Measurements from ENCODE around the gene CTXND2. TPM values are rescaled to one million over a fixed set of nuclear protein-coding genes. Genes with fewer than 3 reads are reported as not detected.
"Not testable (repeated sequence)": the region's sequence is repeated elsewhere in the genome, so short reads cannot be mapped to it uniquely, and the experiment has no call there.

CTXND2 gene
- polyA plus RNA-seq, 1 of the 3 experiments (the other 2 are of a cell fraction): not detected

- TF ChIP-seq YY1 (IDR thresholded peaks at IDR 0.05; ENCODE audit: low read depth): no peak
- TF ChIP-seq FOSL2 (IDR thresholded peaks at IDR 0.05; ENCODE audit: borderline replicate concordance, low read depth): peak; percentile 4; the same call in 1 of the 2 replicates
- peak; percentile 12; the same call in 1 of the 2 replicates for TF ChIP-seq TCF12 (IDR thresholded peaks at IDR 0.05)
Measured at GRCh38 chr1:150881331-150882070, 5.4 kb upstream of the CTXND2 start.

DNA sequence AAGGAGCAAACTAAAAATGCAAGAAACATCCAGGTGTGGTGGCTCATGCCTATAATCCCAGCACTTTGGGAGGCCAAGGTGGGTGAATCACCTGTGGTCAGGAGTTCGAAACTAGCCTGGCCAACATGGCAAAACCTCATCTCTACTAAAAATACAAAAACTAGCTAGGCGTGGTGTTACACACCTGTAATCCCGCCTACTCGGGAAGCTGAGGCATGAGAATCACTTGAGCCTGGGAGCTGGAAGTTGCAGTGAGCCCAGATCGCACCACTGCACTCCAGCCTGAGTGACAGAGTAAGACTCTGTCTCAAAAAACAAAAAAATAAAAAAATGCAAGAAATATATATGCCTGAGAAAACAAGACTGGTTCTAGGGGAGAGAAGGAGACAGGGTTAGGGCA is 3.8 kb upstream of the CTXND2 start:
- H3K9me3 ChIP-seq; H2AFZ ChIP-seq (ENCODE audit: low read depth); H3K27ac ChIP-seq (ENCODE audit: low read depth in 2 of 2, low read length in 1 of 2); H3K9me2 ChIP-seq; H3K4me2 ChIP-seq; H3K36me3 ChIP-seq (replicated peaks in 1 of 2; ENCODE audit: control insufficient read depth in 1 of 2, insufficient read depth in 2 of 2, low read length in 1 of 2); DNase-seq; H3K27me3 ChIP-seq (ENCODE audit: insufficient read depth); H3F3A ChIP-seq (replicated peaks; ENCODE audit: insufficient read depth); H3K4me1 ChIP-seq (ENCODE audit: control insufficient read depth in 1 of 2, insufficient read depth in 2 of 2, low read depth in 1 of 2, low read length in 1 of 2); H3K4me3 ChIP-seq (ENCODE audit: low read depth in 2 of 2, low read length in 1 of 2); POLR2A ChIA-PET; H4K20me1 ChIP-seq (ENCODE audit: insufficient read depth); H3K9ac ChIP-seq; H3K79me2 ChIP-seq (ENCODE audit: insufficient read depth): not testable (repeated sequence)
- 94% methylated on average over 5 of the region's 5 CpGs for WGBS (ENCODE audit: low lambda C conversion rate)
- CTCF ChIA-PET: interaction anchor here (1.0 kb wide), 1 partner anchor 38 kb away, joined by 3 read pairs; no protein-coding TSS in a partner anchor

More at GRCh38 chr1:150881331-150882070, 5.4 kb upstream of the CTXND2 start:
- DNase-seq: no peak
- Histone ChIP-seq H3F3A (replicated peaks; ENCODE audit: insufficient read depth) (peaks cover 8% of the 10 kb centered on the region), H3K4me1 (ENCODE audit: control insufficient read depth in 1 of 2, insufficient read depth in 2 of 2, low read depth in 1 of 2, low read length in 1 of 2) (no peaks in the 10 kb centered on the region), H3K9me3 (no peaks in the 10 kb centered on the region), H2AFZ (ENCODE audit: low read depth) (peak overlapping the region; percentile 39; the same call in 1 of the 2 replicates), H3K9ac (no peak overlapping the region), H3K36me3 (replicated peaks in 1 of 2; ENCODE audit: control insufficient read depth in 1 of 2, insufficient read depth in 2 of 2, low read length in 1 of 2) (no peaks in the 10 kb centered on the region), H3K79me2 (ENCODE audit: insufficient read depth) (no peaks in the 10 kb centered on the region), H3K27ac (ENCODE audit: low read depth in 2 of 2, low read length in 1 of 2) (peak overlapping the region in 1 of 2 experiments; percentile 23; a peak in 1 of 4 replicates), H4K20me1 (ENCODE audit: insufficient read depth) (no peaks in the 10 kb centered on the region), H3K4me2 (no peak overlapping the region), H3K9me2 (no peaks in the 10 kb centered on the region), H3K27me3 (ENCODE audit: insufficient read depth) (no peaks in the 10 kb centered on the region), H3K4me3 (ENCODE audit: low read depth in 2 of 2, low read length in 1 of 2) (no peak overlapping the region)
- WGBS (ENCODE audit: low lambda C conversion rate): 94% methylated on average over 2 of the region's 2 CpGs
- CTCF ChIA-PET: interaction anchor here (0.7 kb wide), 1 partner anchor 41 kb away, joined by 3 read pairs; no protein-coding TSS in a partner anchor
- POLR2A ChIA-PET: no interaction called here

DNA sequence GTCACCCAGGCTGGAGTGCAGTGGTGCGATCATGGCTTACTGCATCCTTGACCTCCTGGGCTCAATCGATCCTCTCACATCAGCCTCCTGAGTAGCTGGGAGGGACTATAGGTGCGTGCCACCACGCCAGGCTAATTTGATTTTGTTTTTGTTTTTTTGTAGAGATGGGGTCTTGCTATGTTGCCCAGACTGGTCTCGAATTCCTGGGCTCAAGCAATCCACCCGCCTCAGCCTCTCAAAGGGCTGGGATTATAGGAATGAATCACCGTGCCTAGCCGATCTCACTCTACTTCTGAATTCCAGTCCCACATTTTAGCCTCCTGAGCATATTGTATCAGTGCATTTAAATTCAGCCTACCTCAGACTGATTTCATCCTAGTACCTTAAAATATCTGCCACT is 1.8 kb downstream of the CTXND2 start:
- POLR2A ChIA-PET: no interaction called here
- Histone ChIP-seq H3K27me3 (ENCODE audit: insufficient read depth) (no peaks in the 10 kb centered on the region), H3K9me2 (no peaks in the 10 kb centered on the region), H3K4me2 (no peak overlapping the region), H3K27ac (ENCODE audit: low read depth in 2 of 2, low read length in 1 of 2) (no peak overlapping the region), H3K4me1 (ENCODE audit: control insufficient read depth in 1 of 2, insufficient read depth in 2 of 2, low read depth in 1 of 2, low read length in 1 of 2) (no peaks in the 10 kb centered on the region), H3K4me3 (ENCODE audit: low read depth in 2 of 2, low read length in 1 of 2) (no peak overlapping the region), H3K9ac (no peak overlapping the region), H4K20me1 (ENCODE audit: insufficient read depth) (no peaks in the 10 kb centered on the region), H2AFZ (ENCODE audit: low read depth) (no peak overlapping the region), H3K36me3 (replicated peaks in 1 of 2; ENCODE audit: control insufficient read depth in 1 of 2, insufficient read depth in 2 of 2, low read length in 1 of 2) (no peaks in the 10 kb centered on the region), H3K9me3 (no peaks in the 10 kb centered on the region), H3F3A (replicated peaks; ENCODE audit: insufficient read depth) (no peaks in the 10 kb centered on the region), H3K79me2 (ENCODE audit: insufficient read depth) (no peaks in the 10 kb centered on the region)
- TF ChIP-seq CHD2 (IDR thresholded peaks at IDR 0.05; ENCODE audit: low read length, partially characterized antibody): no peak
- TF ChIP-seq NRF1 (IDR thresholded peaks at IDR 0.05; ENCODE audit: low read depth, low read length): no peak
- no peak for TF ChIP-seq RAD21 (IDR thresholded peaks at IDR 0.05; ENCODE audit: low read length)
- no peak for TF ChIP-seq FOXM1 (IDR thresholded peaks at IDR 0.05; ENCODE audit: low read depth)
- no peak for TF ChIP-seq PBX3 (IDR thresholded peaks at IDR 0.05)
- no peak for TF ChIP-seq GATA2 (CRISPR knock-in tag; IDR thresholded peaks at IDR 0.05)
- WGBS (ENCODE audit: low lambda C conversion rate): 58% methylated on average over 8 of the region's 8 CpGs
- DNase-seq: no peak
- CTCF ChIA-PET: interaction anchor here (1.5 kb wide), 1 partner anchor 34 kb away, joined by 5 read pairs; no protein-coding TSS in a partner anchor
